CD4-positive, CD25-positive, alpha-beta regulatory T cell (primary cell): ENCODE measurements around the gene DBX2. TPM values are rescaled to one million over a fixed set of nuclear protein-coding genes. Genes with fewer than 3 reads are reported as not detected.
"Not testable (repeated sequence)": the region's sequence is repeated elsewhere in the genome, so short reads cannot be mapped to it uniquely, and the experiment has no call there.

Experiments used
- ATAC-seq, 2 donors: fragments of 150-1000 bp; cut with Tn5 transposase; one replicate each; pipeline ENCODE4 v1.10.0; 2021; ENCODE audit warnings: low read depth in 2 of 2, moderate number of reproducible peaks in 2 of 2, moderate library complexity in 1 of 2
- DNase-seq, 3 donors: peaks; one replicate each; pipeline versions ENCODE4 v3.0.0 to v3.0.0-alpha.2; 2012 to 2022; ENCODE audit warnings: mixed read lengths in 1 of 3
- H3K27ac ChIP-seq: one replicate; pipeline ENCODE4 v1.7.0; 2013; ENCODE audit warnings: mild to moderate bottlenecking, low read length; ENCODE audit not compliant: insufficient read depth, poor library complexity, severe bottlenecking
- H3K27me3 ChIP-seq: one replicate; pipeline ENCODE4 v1.7.0; 2013; ENCODE audit warnings: low read length; ENCODE audit not compliant: control insufficient read depth, insufficient read depth
- H3K36me3 ChIP-seq: one replicate; pipeline ENCODE4 v1.7.0; 2013; ENCODE audit warnings: mild to moderate bottlenecking, low read length, moderate library complexity; ENCODE audit not compliant: control insufficient read depth, insufficient read depth
- H3K4me1 ChIP-seq: 2 replicates; pipeline ENCODE4 v1.7.0; 2013; ENCODE audit warnings: mild to moderate bottlenecking, low read length; ENCODE audit not compliant: insufficient read depth, control insufficient read depth, poor library complexity, severe bottlenecking
- H3K4me3 ChIP-seq: one replicate; pipeline ENCODE4 v1.7.0; 2013; ENCODE audit warnings: low read depth, mild to moderate bottlenecking, low read length, moderate library complexity
- H3K9me3 ChIP-seq, 2 experiments: 1 replicate in 1 of 2; 2 replicates in 1 of 2; pipeline ENCODE4 v1.7.0; 2013; ENCODE audit warnings: low read length in 2 of 2, mild to moderate bottlenecking in 1 of 2, moderate library complexity in 1 of 2; ENCODE audit not compliant: control insufficient read depth in 2 of 2
- H3K27ac Mint-ChIP-seq, 3 donors: one replicate each; pipeline ENCODE4 v1.8.0; 2020 to 2022; ENCODE audit warnings: mild to moderate bottlenecking in 3 of 3, mixed read lengths in 3 of 3, moderate library complexity in 2 of 3
- H3K27me3 Mint-ChIP-seq: one replicate; pipeline ENCODE4 v1.8.0; 2022; ENCODE audit warnings: mild to moderate bottlenecking, mixed read lengths
- H3K36me3 Mint-ChIP-seq: one replicate; pipeline ENCODE4 v1.8.0; 2020; ENCODE audit warnings: mixed read lengths
- H3K4me1 Mint-ChIP-seq, 4 donors: one replicate each; pipeline ENCODE4 v1.8.0; 2020 to 2022; ENCODE audit warnings: mixed read lengths in 4 of 4, mild to moderate bottlenecking in 1 of 4
- H3K4me3 Mint-ChIP-seq, 4 donors: one replicate each; pipeline ENCODE4 v1.8.0; 2020 to 2022; ENCODE audit warnings: mild to moderate bottlenecking in 4 of 4, mixed read lengths in 4 of 4, moderate library complexity in 3 of 4
- H3K9me3 Mint-ChIP-seq, 7 donors: one replicate each; pipeline ENCODE4 v1.8.0; 2020 to 2022; ENCODE audit warnings: mixed read lengths in 7 of 7, mild to moderate bottlenecking in 3 of 7, moderate library complexity in 2 of 7
- polyA plus RNA-seq, 4 donors: library from polyadenylated mRNA; unstranded; fragments of 300-500 nt; fragmentation: Illumina TruSeq; gene quantifications; one replicate each; pipeline ENCODE4 v1.2.3, GENCODE V29; 2021
- total RNA-seq: library from RNA; stranded (reverse); gene quantifications from one replicate; pipeline ENCODE4 v1.2.3, GENCODE V29; 2022

Gene DBX2
- not detected for total RNA-seq
- not detected for polyA plus RNA-seq

GRCh38 chr12:45050751-45051571, at the start of gene DBX2:
TSS of gene DBX2 (minus strand) at chr12:45051099. CDS start at chr12:45050927, 172 bp downstream.
- no peaks in the 10 kb centered on the region for H3K36me3 ChIP-seq
- H3K27me3 ChIP-seq: peaks cover 18% of the 10 kb centered on the region
- no peak within 1 kb of the TSS for H3K27ac ChIP-seq
- DNase-seq (no peak), ATAC-seq (no peak)
- Mint-ChIP-seq H3K36me3 (no peaks in the 10 kb centered on the region), H3K4me1 (peaks cover 0 to 2% (median 0%) of the 10 kb centered on the region in 4 donors), H3K9me3 (peaks cover 0 to 7% (median 0%) of the 10 kb centered on the region in 7 donors), H3K27ac (no peak within 1 kb of the TSS), H3K4me3 (peak within 1 kb of the TSS in 1 of 4 donors; percentile 56), H3K27me3 (peaks cover 48% of the 10 kb centered on the region)
- no peak within 1 kb of the TSS for H3K4me3 ChIP-seq
- H3K4me1 ChIP-seq: no peaks in the 10 kb centered on the region
- no peaks in the 10 kb centered on the region for H3K9me3 ChIP-seq

- Histone ChIP-seq H3K27ac (no peak overlapping the region), H3K9me3 (no peaks in the 10 kb centered on the region), H3K36me3 (no peaks in the 10 kb centered on the region), H3K4me1 (no peaks in the 10 kb centered on the region), H3K4me3 (no peak overlapping the region), H3K27me3 (peaks cover 2% of the 10 kb centered on the region)
- no peak overlapping the region for H3K4me3 Mint-ChIP-seq
- peaks cover 9% of the 10 kb centered on the region for H3K27me3 Mint-ChIP-seq
- H3K4me1 Mint-ChIP-seq: no peaks in the 10 kb centered on the region
- ATAC-seq: no peak
- H3K27ac Mint-ChIP-seq: no peak overlapping the region
- no peaks in the 10 kb centered on the region for H3K36me3 Mint-ChIP-seq
- H3K9me3 Mint-ChIP-seq: peaks cover 0 to 2% (median 0%) of the 10 kb centered on the region in 7 donors
- no peak for DNase-seq
Measured at GRCh38 chr12:45098766-45099165, 47.9 kb upstream of the DBX2 start.

GRCh38 chr12:45095417-45095816, 44.5 kb upstream of the DBX2 start:
- not testable (repeated sequence) for H3K36me3 ChIP-seq, H3K4me3 ChIP-seq, ATAC-seq, H3K36me3 Mint-ChIP-seq, H3K9me3 Mint-ChIP-seq, H3K4me1 Mint-ChIP-seq, H3K27ac ChIP-seq, H3K9me3 ChIP-seq, DNase-seq, H3K27me3 ChIP-seq, H3K4me3 Mint-ChIP-seq, H3K4me1 ChIP-seq, H3K27ac Mint-ChIP-seq
- H3K27me3 Mint-ChIP-seq: peaks cover 16% of the 10 kb centered on the region

- Mint-ChIP-seq H3K4me1 (no peaks in the 10 kb centered on the region), H3K9me3 (no peaks in the 10 kb centered on the region), H3K4me3 (no peak overlapping the region), H3K27me3 (peaks cover 21% of the 10 kb centered on the region), H3K27ac (no peak overlapping the region), H3K36me3 (no peaks in the 10 kb centered on the region)
- Histone ChIP-seq H3K27me3 (peaks cover 6% of the 10 kb centered on the region), H3K27ac (no peak overlapping the region), H3K4me3 (no peak overlapping the region), H3K36me3 (no peaks in the 10 kb centered on the region), H3K4me1 (no peaks in the 10 kb centered on the region), H3K9me3 (no peaks in the 10 kb centered on the region)
- DNase-seq (no peak), ATAC-seq (no peak)
Measured at GRCh38 chr12:45093051-45093450, 42.2 kb upstream of the DBX2 start.

- Mint-ChIP-seq H3K36me3 (no peaks in the 10 kb centered on the region), H3K27ac (no peak overlapping the region), H3K4me1 (no peaks in the 10 kb centered on the region), H3K9me3 (peaks cover 0 to 6% (median 1%) of the 10 kb centered on the region in 7 donors), H3K4me3 (no peak overlapping the region), H3K27me3 (peaks cover 17% of the 10 kb centered on the region)
- H3K4me3 ChIP-seq: no peak overlapping the region
- ATAC-seq: no peak
- no peaks in the 10 kb centered on the region for H3K36me3 ChIP-seq
- H3K4me1 ChIP-seq: no peaks in the 10 kb centered on the region
- H3K27me3 ChIP-seq: peaks cover 4% of the 10 kb centered on the region
- no peak for DNase-seq
- no peak overlapping the region for H3K27ac ChIP-seq
- no peaks in the 10 kb centered on the region for H3K9me3 ChIP-seq
Measured at GRCh38 chr12:45089411-45090075, 38.6 kb upstream of the DBX2 start.

GRCh38 chr12:45088608-45089007, 37.7 kb upstream of the DBX2 start:
- no peaks in the 10 kb centered on the region for H3K9me3 ChIP-seq
- no peaks in the 10 kb centered on the region for H3K36me3 Mint-ChIP-seq
- H3K9me3 Mint-ChIP-seq: peaks cover 0 to 8% (median 1%) of the 10 kb centered on the region in 7 donors
- no peak overlapping the region for H3K27ac ChIP-seq
- peaks cover 4% of the 10 kb centered on the region for H3K27me3 ChIP-seq
- no peak overlapping the region for H3K27ac Mint-ChIP-seq
- H3K27me3 Mint-ChIP-seq: peaks cover 17% of the 10 kb centered on the region
- no peaks in the 10 kb centered on the region for H3K36me3 ChIP-seq
- H3K4me1 ChIP-seq: no peaks in the 10 kb centered on the region
- H3K4me1 Mint-ChIP-seq: no peaks in the 10 kb centered on the region
- no peak overlapping the region for H3K4me3 Mint-ChIP-seq
- H3K4me3 ChIP-seq: no peak overlapping the region
- ATAC-seq (no peak), DNase-seq (no peak)

GRCh38 chr12:45084248-45084647, 33.3 kb upstream of the DBX2 start:
- H3K9me3 ChIP-seq, ATAC-seq, H3K4me1 Mint-ChIP-seq, H3K4me3 Mint-ChIP-seq, H3K27ac Mint-ChIP-seq, H3K36me3 Mint-ChIP-seq, DNase-seq, H3K27me3 Mint-ChIP-seq, H3K4me3 ChIP-seq, H3K9me3 Mint-ChIP-seq, H3K27me3 ChIP-seq, H3K27ac ChIP-seq, H3K36me3 ChIP-seq, H3K4me1 ChIP-seq: not testable (repeated sequence)
